Right cardiac atrium (tissue), 5 donors: ENCODE results near the gene TMEM35B. TPM values are rescaled to one million over a fixed set of nuclear protein-coding genes. Genes with fewer than 3 reads are reported as not detected.
"Not testable (repeated sequence)": the region's sequence is repeated elsewhere in the genome, so short reads cannot be mapped to it uniquely, and the experiment has no call there.

Source experiments
- ATAC-seq, 2 donors: fragments of 200-7000 bp; cut with Tn5 transposase; one replicate each; pipeline versions ENCODE4 v1.8.0 to v1.9.1; 2020; ENCODE audit warnings: moderate library complexity in 2 of 2, mild to moderate bottlenecking in 1 of 2
- DNase-seq, 3 donors: peaks; one replicate each; pipeline ENCODE4 v3.0.0-alpha.2; 2020
- H3K27ac ChIP-seq: one replicate; pipeline ENCODE4 v1.5.1; 2013; ENCODE audit warnings: mild to moderate bottlenecking, low read length, control low read depth, moderate library complexity
- H3K27me3 ChIP-seq: one replicate; pipeline ENCODE4 v1.6.1; 2013; ENCODE audit not compliant: control insufficient read depth, insufficient read depth
- H3K4me1 ChIP-seq: one replicate; pipeline ENCODE4 v1.6.1; 2013; ENCODE audit warnings: low read length; ENCODE audit not compliant: control insufficient read depth, insufficient read depth
- H3K4me3 ChIP-seq: one replicate; pipeline ENCODE4 v1.5.1; 2013; ENCODE audit warnings: low read length, control low read depth
- H3K9me3 ChIP-seq: one replicate; pipeline ENCODE4 v1.6.1; 2013; ENCODE audit warnings: low read length; ENCODE audit not compliant: control insufficient read depth
- WGBS: extraction: QIAGEN DNeasy Blood & Tissue Kit; methylation state at CpG from one replicate; pipeline ENCODE4 v1.1.7; 2013; 5-methylcytosine and 5-hydroxymethylcytosine counted together
- intact Hi-C, 4 donors: fragments of 100-400 bp; cut with DNase I; formaldehyde crosslinking; loops; one replicate each; pipeline versions ENCODE4 v1.11.0 to v1.14.0; 2022 to 2023
- polyA plus RNA-seq: library from polyadenylated mRNA; stranded (reverse); fragments of 200-250 nt; gene quantifications from one replicate; pipeline ENCODE4 v1.2.3, GENCODE V29; 2013
- total RNA-seq, 4 donors: library from RNA; stranded (reverse); fragmentation: NEBNext Ultra II Directional; extraction: Animal tissue kit (Norgen Biotek cat#: 25700); gene quantifications; one replicate each; pipeline ENCODE4 v1.2.1, GENCODE V29; 2021
- donor health status: healthy with polysubstance abuse.
- donor health status: DM: no; HTN: yes; CAD: no.
- donor health status: DM: no; HTN: no; CAD: no.
- donor health status: DM: no; HTN: yes; CAD: no; lungs with severe emphysema.
- donor health status: DM: yes; HTN: yes; CAD: no.

TMEM35B gene
- total and polyA plus RNA-seq, 5 donors: 17.0 to 31.9 (median 19.0) TPM

DNA sequence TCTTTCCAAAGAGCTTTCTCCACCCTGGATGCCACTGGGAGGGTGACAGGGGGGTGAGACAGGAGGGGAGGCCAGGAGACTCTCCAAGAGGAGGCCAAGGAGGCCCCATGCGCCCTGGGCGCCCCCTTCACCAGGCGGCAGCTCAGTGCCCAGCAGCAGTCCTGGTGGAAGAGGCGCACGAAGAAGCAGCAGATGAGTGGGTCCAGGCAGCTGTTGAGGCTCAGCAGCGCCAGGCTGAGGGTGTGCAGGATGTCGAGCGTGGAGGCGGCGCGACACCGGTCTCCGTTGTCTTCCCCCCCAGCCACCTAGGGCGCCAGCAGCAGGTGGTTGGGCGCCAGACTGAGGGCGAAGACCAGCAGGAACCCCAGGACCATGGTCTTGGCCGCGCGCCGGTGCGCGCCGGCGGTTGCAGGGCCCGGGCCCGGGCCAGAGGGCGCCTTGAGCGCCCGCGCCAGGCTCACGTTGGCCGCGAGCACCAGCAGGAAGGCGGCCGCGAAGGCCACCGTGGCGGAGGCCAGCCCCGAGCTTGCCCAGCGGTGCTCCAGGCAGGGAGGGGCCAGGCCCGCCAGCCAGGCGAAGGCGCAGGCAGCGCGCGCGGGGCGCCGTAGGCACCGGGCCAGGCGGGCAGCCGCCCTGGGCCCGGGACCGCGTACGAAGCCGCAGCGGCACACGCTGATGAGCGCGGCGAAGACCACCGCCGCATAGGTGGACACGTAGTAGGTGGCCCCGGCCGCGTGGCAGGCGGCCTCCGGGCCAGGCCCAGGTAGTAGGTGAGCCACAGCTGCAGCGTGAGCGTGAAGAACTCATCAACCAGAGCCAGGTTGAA lies 8.6 kb downstream of the TMEM35B start:
- 54% methylated on average over 72 of the region's 72 CpGs for WGBS
- Histone ChIP-seq H3K4me3 (no peak overlapping the region), H3K27me3 (no peaks in the 10 kb centered on the region), H3K9me3 (no peaks in the 10 kb centered on the region), H3K27ac (no peak overlapping the region), H3K4me1 (no peaks in the 10 kb centered on the region)
- intact Hi-C loops: no loop called here
- DNase-seq (peak in 1 of 3 donors; percentile 55), ATAC-seq (peak; percentile 23 to 29)

DNA sequence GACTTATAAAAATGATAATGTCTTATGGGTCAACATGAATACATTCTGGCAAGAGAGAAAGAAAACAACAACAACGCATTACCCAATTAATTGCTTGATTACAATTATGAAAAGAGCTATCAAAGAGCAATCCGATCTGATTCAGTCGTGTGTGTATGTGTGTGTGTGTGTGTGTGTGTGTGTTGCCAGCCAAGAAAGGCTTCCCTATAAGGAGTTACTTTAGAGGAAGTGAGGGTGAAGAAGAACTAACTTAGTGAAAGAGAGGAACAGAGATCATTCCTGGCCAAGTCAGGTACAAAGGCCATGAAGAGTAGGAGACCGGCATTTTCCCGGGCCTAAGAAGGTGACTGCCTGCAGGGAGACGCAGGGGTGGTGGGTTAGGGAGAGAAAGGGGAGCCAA lies 9.4 kb downstream of the TMEM35B start:
- Histone ChIP-seq H3K27me3 (no peaks in the 10 kb centered on the region), H3K9me3 (no peaks in the 10 kb centered on the region), H3K4me3 (no peak overlapping the region), H3K4me1 (no peaks in the 10 kb centered on the region), H3K27ac (no peak overlapping the region)
- DNase-seq (no peak), ATAC-seq (no peak)
- WGBS: 83% methylated on average over 6 of the region's 6 CpGs
- intact Hi-C loops: no loop called here

DNA sequence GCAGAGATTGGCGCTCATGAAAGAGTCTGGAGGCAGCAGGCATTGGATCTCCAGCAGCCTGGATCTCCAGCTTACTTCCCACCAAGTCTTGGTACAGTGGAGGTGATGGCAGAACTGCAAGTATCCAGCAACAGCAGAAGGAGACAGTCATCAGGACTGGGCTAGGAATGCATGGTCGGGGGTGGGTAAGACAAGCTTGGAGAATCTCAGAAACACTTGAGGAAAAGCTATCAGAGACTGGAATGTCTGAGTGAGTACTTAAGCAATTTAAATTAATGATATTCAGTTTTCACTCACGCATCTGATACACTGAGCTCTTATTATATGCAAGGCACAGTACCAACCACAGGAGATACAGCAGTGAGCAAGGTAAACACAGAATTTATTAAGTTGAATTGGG lies 9.8 kb downstream of the TMEM35B start:
- H3K4me3 ChIP-seq: no peak overlapping the region
- H3K4me1 ChIP-seq: no peaks in the 10 kb centered on the region
- no peaks in the 10 kb centered on the region for H3K27me3 ChIP-seq
- ATAC-seq (no peak), DNase-seq (no peak)
- no peak overlapping the region for H3K27ac ChIP-seq
- intact Hi-C loops: no loop called here
- H3K9me3 ChIP-seq: no peaks in the 10 kb centered on the region
- WGBS: 80% methylated on average over 3 of the region's 3 CpGs

DNA sequence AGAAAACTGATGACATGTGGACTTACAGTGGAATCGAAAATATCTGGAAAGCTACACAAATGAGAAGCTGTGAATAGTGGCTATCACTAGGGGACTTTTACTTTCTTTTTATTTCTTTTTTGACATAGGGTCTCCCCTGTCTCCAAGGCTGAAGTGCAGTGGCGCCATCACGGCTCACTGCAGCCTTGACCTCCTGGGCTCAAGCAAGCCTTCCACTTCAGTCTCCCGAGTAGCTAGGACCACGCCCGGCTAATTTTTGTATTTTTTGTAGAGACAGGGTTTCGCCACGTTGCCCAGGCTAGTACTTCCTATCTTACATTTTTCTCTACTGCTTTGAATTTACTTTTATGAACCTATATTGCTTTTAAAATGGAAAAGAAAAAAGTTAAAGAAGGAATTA lies 10.5 kb downstream of the TMEM35B start:
- WGBS: 76% methylated on average over 8 of the region's 8 CpGs
- Histone ChIP-seq H3K27me3 (no peaks in the 10 kb centered on the region), H3K4me1 (no peaks in the 10 kb centered on the region), H3K27ac (no peak overlapping the region), H3K9me3 (no peaks in the 10 kb centered on the region), H3K4me3 (no peak overlapping the region)
- intact Hi-C loops: no loop called here
- DNase-seq (no peak), ATAC-seq (no peak)

DNA sequence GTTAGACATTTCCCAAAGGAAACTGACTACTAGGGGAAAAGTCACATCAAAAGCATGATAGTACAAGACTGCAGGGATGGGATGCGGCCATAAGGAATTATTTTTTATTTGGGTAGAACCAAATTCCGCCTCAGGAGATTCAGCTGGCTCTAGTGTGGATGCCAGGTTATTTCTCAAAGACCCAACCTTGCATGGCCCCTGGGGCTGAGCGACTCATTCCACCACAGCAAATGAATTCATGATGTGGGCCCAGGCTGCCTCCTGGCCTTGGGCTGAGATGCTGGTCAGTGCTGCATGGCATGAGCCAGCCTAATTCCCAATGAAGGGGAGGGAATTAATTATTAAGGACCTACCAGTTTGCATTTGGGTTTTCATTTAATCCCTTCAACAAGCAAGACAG lies 11.8 kb downstream of the TMEM35B start:
- Histone ChIP-seq H3K4me3 (no peak overlapping the region), H3K27ac (no peak overlapping the region), H3K9me3 (no peaks in the 10 kb centered on the region), H3K27me3 (no peaks in the 10 kb centered on the region), H3K4me1 (no peaks in the 10 kb centered on the region)
- 90% methylated on average over 3 of the region's 3 CpGs for WGBS
- DNase-seq: no peak
- intact Hi-C loops: no loop called here
- ATAC-seq: no peak

DNA sequence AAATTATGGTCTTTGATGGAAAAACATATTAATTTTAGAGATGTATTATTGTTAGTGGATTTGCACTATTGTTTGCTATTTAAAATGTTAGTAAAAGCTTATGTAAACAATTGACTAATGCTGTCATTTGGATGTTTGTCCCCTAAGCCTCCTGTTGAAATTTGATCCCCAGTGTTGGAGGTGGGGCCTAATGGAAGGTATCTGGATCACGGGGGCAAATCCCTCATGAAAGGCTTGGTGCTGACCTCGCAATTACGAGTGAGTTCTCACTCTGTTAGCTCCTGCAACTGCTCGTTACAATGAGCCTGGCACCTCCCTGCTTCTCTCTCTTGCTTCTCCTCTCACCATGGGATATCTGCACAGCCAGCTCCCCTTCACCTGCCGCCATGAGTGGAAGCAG lies 14.3 kb downstream of the TMEM35B start:
- no peak overlapping the region for H3K4me3 ChIP-seq
- ATAC-seq (no peak), DNase-seq (no peak)
- 24% methylated on average over 5 of the region's 5 CpGs for WGBS
- H3K27me3 ChIP-seq: no peaks in the 10 kb centered on the region
- intact Hi-C loops: no loop called here
- H3K9me3 ChIP-seq: no peaks in the 10 kb centered on the region
- no peak overlapping the region for H3K27ac ChIP-seq
- H3K4me1 ChIP-seq: no peaks in the 10 kb centered on the region

DNA sequence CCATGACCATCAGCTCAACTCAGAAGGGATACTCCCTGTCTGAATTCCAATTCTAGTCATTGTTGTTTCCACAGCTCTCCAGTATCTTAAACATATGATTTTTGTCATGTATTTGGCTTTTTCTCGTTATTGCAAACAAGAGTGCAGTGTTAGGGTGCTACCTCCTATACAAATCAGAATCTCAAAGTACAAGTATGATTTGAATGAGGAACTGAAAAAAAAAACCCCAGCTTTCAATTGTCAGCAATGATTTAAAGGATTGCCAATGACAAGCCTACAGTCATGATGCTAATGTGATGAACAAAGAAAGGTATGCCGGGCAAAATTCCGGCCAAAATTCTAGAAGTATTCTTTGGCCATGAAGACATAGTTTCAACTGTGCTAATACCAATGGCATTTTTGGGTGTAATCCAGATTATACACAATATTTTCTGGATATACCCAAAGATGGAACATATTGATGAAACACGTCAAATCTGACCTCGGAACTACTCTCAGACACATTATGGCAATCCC lies 14.9 kb downstream of the TMEM35B start:
- Histone ChIP-seq H3K27ac (no peak overlapping the region), H3K4me1 (no peaks in the 10 kb centered on the region), H3K9me3 (no peaks in the 10 kb centered on the region), H3K4me3 (no peak overlapping the region), H3K27me3 (no peaks in the 10 kb centered on the region)
- WGBS: 89% methylated on average over 5 of the region's 5 CpGs
- intact Hi-C loops: no loop called here
- ATAC-seq: no peak
- no peak for DNase-seq

DNA sequence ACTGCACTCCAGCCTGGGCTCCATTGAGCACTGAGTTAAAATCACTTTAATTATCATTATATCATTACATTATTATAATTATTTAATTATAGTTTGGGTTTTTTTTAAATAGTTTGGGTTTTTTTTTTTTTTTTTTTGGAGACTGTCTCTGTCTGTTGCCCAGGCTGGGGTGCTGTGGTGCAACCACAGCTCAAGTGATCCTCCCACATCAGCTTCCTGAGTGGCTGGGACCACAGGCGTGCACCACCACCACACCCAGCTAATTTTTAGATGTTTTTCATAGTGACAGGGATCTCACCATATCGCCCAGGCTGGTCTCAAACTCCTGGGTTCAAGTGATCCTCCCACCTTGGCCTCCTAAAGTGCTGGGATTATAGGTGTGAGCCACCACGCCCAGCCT lies 16.9 kb downstream of the TMEM35B start:
- intact Hi-C loops, H3K27me3 ChIP-seq, DNase-seq, ATAC-seq, H3K4me1 ChIP-seq, H3K9me3 ChIP-seq, H3K27ac ChIP-seq, H3K4me3 ChIP-seq: not testable (repeated sequence)
- WGBS: 79% methylated on average over 3 of the region's 3 CpGs

DNA sequence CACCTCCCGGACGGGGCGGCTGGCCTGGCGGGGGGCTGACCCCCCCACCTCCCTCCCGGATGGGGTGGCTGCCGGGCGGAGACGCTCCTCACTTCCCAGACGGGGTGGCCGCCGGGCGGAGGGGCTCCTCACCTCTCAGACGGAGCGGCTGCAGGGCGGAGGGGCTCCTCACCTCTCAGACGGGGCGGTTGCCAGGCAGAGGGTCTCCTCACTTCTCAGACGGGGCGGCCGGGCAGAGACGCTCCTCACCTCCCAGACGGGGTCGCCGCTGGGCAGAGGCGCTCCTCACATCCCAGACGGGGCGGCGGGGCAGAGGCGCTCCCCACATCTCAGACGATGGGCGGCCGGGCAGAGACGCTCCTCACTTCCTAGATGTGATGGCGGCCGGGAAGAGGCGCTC lies 17.5 kb downstream of the TMEM35B start:
- intact Hi-C loops, ATAC-seq, DNase-seq, H3K4me3 ChIP-seq, H3K4me1 ChIP-seq, H3K27me3 ChIP-seq, H3K9me3 ChIP-seq, H3K27ac ChIP-seq: not testable (repeated sequence)
- 96% methylated on average over 20 of the region's 36 CpGs for WGBS

DNA sequence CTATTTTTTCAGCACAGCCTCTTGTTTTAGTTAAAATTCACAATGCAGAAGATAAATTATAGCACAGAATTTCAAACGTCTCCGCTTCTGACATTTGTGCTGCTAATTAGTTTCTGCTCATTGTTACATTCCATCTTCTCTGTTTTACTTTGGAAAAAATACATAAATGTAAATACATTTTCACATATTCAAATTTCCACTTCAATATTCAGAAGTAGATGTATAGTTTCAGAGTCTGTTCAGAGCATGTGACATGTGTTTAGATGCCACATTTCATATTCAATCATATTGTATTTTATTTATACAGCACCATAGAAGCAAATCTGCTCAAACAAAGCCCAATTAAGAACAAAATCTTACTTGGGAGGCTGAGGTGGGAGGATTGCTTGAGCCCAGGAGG lies 19.6 kb downstream of the TMEM35B start:
- Histone ChIP-seq H3K27ac (no peak overlapping the region), H3K9me3 (no peaks in the 10 kb centered on the region), H3K27me3 (no peaks in the 10 kb centered on the region), H3K4me1 (no peaks in the 10 kb centered on the region), H3K4me3 (no peak overlapping the region)
- no peak for DNase-seq
- intact Hi-C loops: no loop called here
- no peak for ATAC-seq
- 84% methylated on average over 2 of the region's 2 CpGs for WGBS

DNA sequence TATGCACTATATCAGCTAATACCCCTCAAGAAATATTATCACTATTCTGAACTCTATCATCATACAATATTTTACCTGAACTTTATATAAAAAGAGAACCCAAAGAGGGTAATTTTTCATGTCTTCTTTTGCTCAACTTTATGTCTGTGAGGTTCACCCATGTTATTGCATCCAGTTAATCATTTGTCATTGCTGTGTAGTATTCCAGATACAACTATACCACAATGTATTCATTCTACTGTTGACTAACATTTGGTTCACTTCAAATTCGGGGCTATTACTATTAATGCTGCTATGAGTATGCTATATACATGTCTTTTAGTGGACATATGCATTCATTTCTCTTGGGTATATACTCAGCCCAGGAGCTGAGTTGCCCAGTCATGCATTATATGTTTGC lies 34.7 kb downstream of the TMEM35B start:
- Histone ChIP-seq H3K9me3 (no peaks in the 10 kb centered on the region), H3K27me3 (no peaks in the 10 kb centered on the region), H3K4me3 (no peak overlapping the region), H3K27ac (no peak overlapping the region), H3K4me1 (no peaks in the 10 kb centered on the region)
- ATAC-seq: no peak
- DNase-seq: no peak
- 40% methylated on average over 1 of the region's 1 CpG for WGBS
- intact Hi-C loops: no loop called here
